Caco-2 (cell line): ENCODE measurements around the gene CERK. TPM values are rescaled to one million over a fixed set of nuclear protein-coding genes. Genes with fewer than 3 reads are reported as not detected.

Source experiments
- BruUV-seq: library from RNA; stranded (reverse); fragments of 400-500 nt; replicated peaks from 2 replicates; lab custom pipeline; 2021; lab: Mats Ljungman, UMichigan
- CTCF ChIA-PET: fragments of 300-600 bp; sonication (Branson Sonifier 250); formaldehyde crosslinking; loops from one replicate; lab custom pipeline; 2022; ENCODE audit warnings: antibody characterized with exemption; lab: Charles Lee
- POLR2A ChIA-PET: fragments of 300-600 bp; sonication (Branson Sonifier 250); formaldehyde crosslinking; loops from one replicate; lab custom pipeline; 2022; ENCODE audit warnings: antibody characterized with exemption; lab: Charles Lee
- DNase-seq, 2 experiments: peaks; one replicate each; pipeline versions ENCODE4 v3.0.0 to v3.0.0-alpha.2; 2020 to 2022
- H3K27me3 ChIP-seq: replicated peaks from 2 replicates; pipeline ENCODE4 v1.6.0; 2011; ENCODE audit warnings: low read length; ENCODE audit not compliant: control insufficient read depth, insufficient read depth
- H3K36me3 ChIP-seq: 2 replicates; pipeline ENCODE4 v1.5.1; 2011; ENCODE audit warnings: low read length; ENCODE audit not compliant: control insufficient read depth, insufficient read depth
- H3K4me1 ChIP-seq: fragments of 250-450 bp; sonication (Bioruptor Pico); 2 replicates; pipeline ENCODE4 v1.5.1; 2020; ENCODE audit warnings: mild to moderate bottlenecking
- H3K4me3 ChIP-seq: 2 replicates; pipeline ENCODE4 v1.5.1; 2011; ENCODE audit warnings: low read depth, mild to moderate bottlenecking, control low read depth, low read length
- H3K9me3 ChIP-seq: fragments of 250-450 bp; sonication (Bioruptor Pico); 2 replicates; pipeline ENCODE4 v1.5.1; 2020; ENCODE audit warnings: mild to moderate bottlenecking, moderate library complexity
- H3K27ac Mint-ChIP-seq: one replicate; pipeline ENCODE4 v1.8.0; 2022; ENCODE audit warnings: mixed read lengths; ENCODE audit not compliant: unreplicated experiment
- H3K27me3 Mint-ChIP-seq: one replicate; pipeline ENCODE4 v1.8.0; 2022; ENCODE audit warnings: mixed read lengths; ENCODE audit not compliant: insufficient read depth, unreplicated experiment
- H3K36me3 Mint-ChIP-seq: one replicate; pipeline ENCODE4 v1.8.0; 2022; ENCODE audit warnings: mild to moderate bottlenecking, mixed read lengths; ENCODE audit not compliant: insufficient read depth, unreplicated experiment
- H3K4me1 Mint-ChIP-seq: one replicate; pipeline ENCODE4 v1.8.0; 2022; ENCODE audit warnings: low read depth, mixed read lengths; ENCODE audit not compliant: unreplicated experiment
- H3K4me3 Mint-ChIP-seq: one replicate; pipeline ENCODE4 v1.8.0; 2022; ENCODE audit warnings: mild to moderate bottlenecking, moderate library complexity, mixed read lengths; ENCODE audit not compliant: unreplicated experiment
- H3K9me3 Mint-ChIP-seq: one replicate; pipeline ENCODE4 v1.8.0; 2022; ENCODE audit warnings: mixed read lengths; ENCODE audit not compliant: unreplicated experiment
- intact Hi-C: fragments of 100-400 bp; cut with micrococcal nuclease; formaldehyde crosslinking; loops from one replicate; pipeline ENCODE4 v1.10.0; 2022; ENCODE audit not compliant: unreplicated experiment
- total RNA-seq: library from RNA; stranded (reverse); gene quantifications from 2 replicates; pipeline ENCODE4 v1.2.3, GENCODE V29; 2022
- TF ChIP-seq, protein P1 (sequence below), 2 experiments: fragments of 200-600 bp in 1 of 2; IDR thresholded peaks; 1 replicate in 1 of 2; 2 replicates in 1 of 2; pipeline versions ENCODE4 v1.5.1 to v1.8.0; 2011 to 2022; ENCODE audit warnings: antibody characterized with exemption in 1 of 2, control low read depth in 1 of 2, inconsistent platforms in 1 of 2, low read depth in 1 of 2, low read length in 1 of 2, mild to moderate bottlenecking in 1 of 2, moderate library complexity in 1 of 2; ENCODE audit not compliant: insufficient read depth in 1 of 2, severe bottlenecking in 1 of 2, unreplicated experiment in 1 of 2

Gene CERK
- total RNA-seq, 1 experiment from 2014 or later, result 35.0 TPM

DNA sequence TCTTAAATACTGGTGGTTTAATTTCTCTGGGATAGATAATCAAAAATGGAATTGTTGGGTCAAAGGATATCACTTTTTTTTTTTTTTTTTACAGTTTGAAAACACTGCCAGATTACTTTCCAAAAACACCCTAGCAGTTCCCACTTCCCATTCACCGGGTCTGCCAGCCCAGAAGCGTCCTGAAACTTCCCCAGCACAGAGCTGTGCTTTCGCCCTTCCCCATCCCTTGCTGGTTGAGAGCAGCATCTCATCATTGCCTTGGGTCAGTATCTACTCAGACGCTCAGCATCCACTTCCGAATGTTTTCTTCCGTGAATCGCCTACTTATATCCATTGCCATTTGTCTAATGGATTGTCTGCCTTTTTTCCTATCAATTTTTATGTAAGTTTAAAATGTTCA lies 5.5 kb downstream of the CERK start:
- intact Hi-C loops, result no loop called here
- H3K4me3 ChIP-seq, result no peak overlapping the region
- peaks cover 11% of the 10 kb centered on the region for H3K36me3 Mint-ChIP-seq
- BruUV-seq, result no TSS peak
- no peaks in the 10 kb centered on the region for H3K36me3 ChIP-seq
- H3K9me3 ChIP-seq, result no peaks in the 10 kb centered on the region
- H3K27ac Mint-ChIP-seq, result no peak overlapping the region
- TF ChIP-seq, protein P1, sequence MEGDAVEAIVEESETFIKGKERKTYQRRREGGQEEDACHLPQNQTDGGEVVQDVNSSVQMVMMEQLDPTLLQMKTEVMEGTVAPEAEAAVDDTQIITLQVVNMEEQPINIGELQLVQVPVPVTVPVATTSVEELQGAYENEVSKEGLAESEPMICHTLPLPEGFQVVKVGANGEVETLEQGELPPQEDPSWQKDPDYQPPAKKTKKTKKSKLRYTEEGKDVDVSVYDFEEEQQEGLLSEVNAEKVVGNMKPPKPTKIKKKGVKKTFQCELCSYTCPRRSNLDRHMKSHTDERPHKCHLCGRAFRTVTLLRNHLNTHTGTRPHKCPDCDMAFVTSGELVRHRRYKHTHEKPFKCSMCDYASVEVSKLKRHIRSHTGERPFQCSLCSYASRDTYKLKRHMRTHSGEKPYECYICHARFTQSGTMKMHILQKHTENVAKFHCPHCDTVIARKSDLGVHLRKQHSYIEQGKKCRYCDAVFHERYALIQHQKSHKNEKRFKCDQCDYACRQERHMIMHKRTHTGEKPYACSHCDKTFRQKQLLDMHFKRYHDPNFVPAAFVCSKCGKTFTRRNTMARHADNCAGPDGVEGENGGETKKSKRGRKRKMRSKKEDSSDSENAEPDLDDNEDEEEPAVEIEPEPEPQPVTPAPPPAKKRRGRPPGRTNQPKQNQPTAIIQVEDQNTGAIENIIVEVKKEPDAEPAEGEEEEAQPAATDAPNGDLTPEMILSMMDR (IDR thresholded peaks at IDR 0.05; ENCODE audit: insufficient read depth in 1 of 2, low read depth in 1 of 2, low read length in 1 of 2, severe bottlenecking in 1 of 2, unreplicated experiment in 1 of 2), result no peak
- H3K4me3 Mint-ChIP-seq, result no peak overlapping the region
- POLR2A ChIA-PET, result no interaction called here
- H3K27me3 ChIP-seq, result no peaks in the 10 kb centered on the region
- H3K9me3 Mint-ChIP-seq, result no peaks in the 10 kb centered on the region
- peaks cover 6% of the 10 kb centered on the region; the same call in 1 of the 2 replicates for H3K4me1 ChIP-seq
- no peaks in the 10 kb centered on the region for H3K27me3 Mint-ChIP-seq
- CTCF ChIA-PET, result no interaction called here
- DNase-seq, result no peak
- H3K4me1 Mint-ChIP-seq, result peaks cover 19% of the 10 kb centered on the region

DNA sequence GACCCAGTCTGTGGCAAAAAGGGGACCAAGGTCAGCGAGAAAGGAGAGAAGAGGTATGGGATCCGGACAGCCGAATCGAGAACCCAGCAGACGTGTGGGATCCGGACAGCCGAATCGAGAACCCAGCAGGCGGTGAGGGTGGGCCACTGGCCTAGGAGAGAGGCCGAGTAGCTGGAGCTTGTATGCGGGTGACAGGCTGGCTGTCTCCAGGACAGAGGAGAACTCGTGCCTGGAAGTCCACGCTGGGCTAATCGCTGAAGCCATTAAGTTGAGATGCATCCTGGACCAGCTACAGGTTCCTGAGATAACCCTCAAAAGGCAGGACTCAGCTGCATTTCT lies 6.0 kb downstream of the CERK start:
- Histone ChIP-seq H3K9me3 (no peaks in the 10 kb centered on the region), H3K4me1 (peaks cover 6% of the 10 kb centered on the region; the same call in 1 of the 2 replicates), H3K27me3 (no peaks in the 10 kb centered on the region), H3K4me3 (no peak overlapping the region), H3K36me3 (no peaks in the 10 kb centered on the region)
- Mint-ChIP-seq H3K4me3 (no peak overlapping the region), H3K27ac (no peak overlapping the region), H3K9me3 (no peaks in the 10 kb centered on the region), H3K27me3 (no peaks in the 10 kb centered on the region), H3K4me1 (peaks cover 20% of the 10 kb centered on the region), H3K36me3 (peaks cover 16% of the 10 kb centered on the region)
- DNase-seq, result peak in 1 of 2 experiments; percentile 22
- BruUV-seq, result no TSS peak
- ChIA-PET CTCF (no interaction called here), POLR2A (no interaction called here)
- intact Hi-C loops, result no loop called here
- TF ChIP-seq, protein P1 (IDR thresholded peaks at IDR 0.05; ENCODE audit: insufficient read depth in 1 of 2, low read depth in 1 of 2, low read length in 1 of 2, severe bottlenecking in 1 of 2, unreplicated experiment in 1 of 2), result no peak

DNA sequence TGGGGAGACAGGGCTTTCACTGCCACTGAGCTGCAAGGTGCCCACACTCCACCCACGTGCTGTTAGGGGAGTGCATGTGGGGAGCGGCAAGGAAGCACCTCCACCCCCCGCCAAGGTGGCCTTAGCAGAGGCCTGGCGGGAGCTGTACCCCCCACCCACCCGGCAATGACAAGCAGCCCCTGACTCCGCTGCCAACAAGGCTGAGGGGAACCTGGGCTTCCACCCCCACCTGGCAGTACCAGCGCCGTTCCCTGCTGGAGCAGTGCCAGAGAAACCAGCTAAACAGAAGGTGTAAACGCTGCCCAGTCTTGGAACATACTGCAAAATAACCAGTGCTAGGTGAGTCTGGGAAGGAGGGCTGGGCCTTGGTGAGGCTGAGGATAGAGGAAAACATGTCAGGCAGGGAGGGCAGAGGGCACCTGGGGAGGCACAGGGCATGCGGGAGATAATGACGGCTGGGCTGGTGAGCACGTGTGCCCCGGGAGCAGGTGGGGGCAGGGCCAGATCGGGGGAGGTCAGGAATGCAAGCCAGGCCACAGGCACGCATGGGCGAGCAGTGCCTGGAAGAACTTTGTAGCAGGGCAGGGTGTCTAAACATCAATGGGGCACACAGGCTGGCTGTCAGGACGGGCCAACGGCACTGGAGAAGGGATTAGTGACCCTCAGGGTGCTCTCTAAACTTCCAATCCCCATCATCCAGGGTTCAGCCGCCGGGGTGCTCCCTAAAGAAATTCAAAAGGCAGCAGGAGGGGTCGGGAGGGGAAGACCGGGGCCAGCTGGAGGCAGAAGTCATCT lies 6.6 kb downstream of the CERK start:
- Mint-ChIP-seq H3K9me3 (no peaks in the 10 kb centered on the region), H3K27me3 (no peaks in the 10 kb centered on the region), H3K4me3 (no peak overlapping the region), H3K27ac (no peak overlapping the region), H3K4me1 (peaks cover 14% of the 10 kb centered on the region), H3K36me3 (peaks cover 18% of the 10 kb centered on the region)
- Histone ChIP-seq H3K9me3 (no peaks in the 10 kb centered on the region), H3K27me3 (no peaks in the 10 kb centered on the region), H3K4me1 (peaks cover 6% of the 10 kb centered on the region; the same call in 1 of the 2 replicates), H3K4me3 (no peak overlapping the region), H3K36me3 (no peaks in the 10 kb centered on the region)
- ChIA-PET CTCF (no interaction called here), POLR2A (no interaction called here)
- no TSS peak for BruUV-seq
- intact Hi-C loops, result no loop called here
- TF ChIP-seq, protein P1 (IDR thresholded peaks at IDR 0.05; ENCODE audit: insufficient read depth in 1 of 2, low read depth in 1 of 2, low read length in 1 of 2, severe bottlenecking in 1 of 2, unreplicated experiment in 1 of 2), result no peak
- no peak for DNase-seq
